Upper lobe of left lung (tissue), 4 donors: ENCODE measurements around the gene MLN.

Source experiments
- EP300 ChIP-seq, 4 donors: sonication (generic); formaldehyde crosslinking; IDR thresholded peaks; one replicate each; pipeline ENCODE4 v1.5.1; 2017; ENCODE audit warnings: antibody characterized with exemption in 4 of 4, control low read depth in 2 of 4
- POLR2A ChIP-seq, 4 donors: fragments of 450-650 bp; IDR thresholded peaks; one replicate each; pipeline ENCODE4 v1.5.1; 2016 to 2017; ENCODE audit warnings: antibody characterized with exemption in 4 of 4, mild to moderate bottlenecking in 2 of 4
- POLR2AphosphoS5 ChIP-seq, 2 donors: sonication (generic); formaldehyde crosslinking; IDR thresholded peaks; one replicate each; pipeline ENCODE4 v1.5.1; 2017; ENCODE audit warnings: antibody characterized with exemption in 2 of 2
- TF ChIP-seq, protein P1 (sequence below), 6 experiments: fragments of 450-650 bp in 4 of 6; fragments of 200-600 bp in 2 of 6; sonication (generic) in 2 of 6; IDR thresholded peaks; one replicate each; pipeline ENCODE4 v1.5.1; 2016 to 2019; ENCODE audit warnings: antibody characterized with exemption in 6 of 6

DNA sequence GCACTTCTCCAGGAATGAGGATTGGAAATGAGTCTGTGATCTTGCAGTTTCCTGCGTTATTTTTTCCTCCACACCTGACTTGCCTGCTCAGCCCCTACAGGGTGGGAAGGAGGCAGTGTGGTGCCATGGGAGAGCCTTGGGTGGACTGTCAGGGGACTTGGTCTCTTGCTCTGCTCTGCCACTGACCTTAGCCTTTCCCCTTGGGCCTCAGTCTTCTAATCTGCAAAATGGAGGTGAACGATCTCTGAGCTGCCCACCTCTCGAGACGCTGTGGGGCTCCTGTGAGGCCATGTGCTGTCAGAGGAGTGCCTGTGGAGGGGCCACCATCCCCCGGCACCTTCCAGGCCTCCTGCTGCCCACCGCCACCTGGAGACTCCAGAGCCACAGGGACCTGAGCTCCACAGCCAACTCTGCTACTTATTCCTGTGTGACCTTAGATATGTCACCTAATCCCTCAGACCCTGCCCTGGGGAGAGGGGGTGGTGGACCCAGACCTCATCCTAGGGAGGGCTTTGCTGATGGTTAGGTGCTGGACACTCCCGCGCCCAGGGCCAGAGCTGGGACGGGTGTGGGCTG is 45.8 kb upstream of the MLN start:
- TF ChIP-seq, protein P1, sequence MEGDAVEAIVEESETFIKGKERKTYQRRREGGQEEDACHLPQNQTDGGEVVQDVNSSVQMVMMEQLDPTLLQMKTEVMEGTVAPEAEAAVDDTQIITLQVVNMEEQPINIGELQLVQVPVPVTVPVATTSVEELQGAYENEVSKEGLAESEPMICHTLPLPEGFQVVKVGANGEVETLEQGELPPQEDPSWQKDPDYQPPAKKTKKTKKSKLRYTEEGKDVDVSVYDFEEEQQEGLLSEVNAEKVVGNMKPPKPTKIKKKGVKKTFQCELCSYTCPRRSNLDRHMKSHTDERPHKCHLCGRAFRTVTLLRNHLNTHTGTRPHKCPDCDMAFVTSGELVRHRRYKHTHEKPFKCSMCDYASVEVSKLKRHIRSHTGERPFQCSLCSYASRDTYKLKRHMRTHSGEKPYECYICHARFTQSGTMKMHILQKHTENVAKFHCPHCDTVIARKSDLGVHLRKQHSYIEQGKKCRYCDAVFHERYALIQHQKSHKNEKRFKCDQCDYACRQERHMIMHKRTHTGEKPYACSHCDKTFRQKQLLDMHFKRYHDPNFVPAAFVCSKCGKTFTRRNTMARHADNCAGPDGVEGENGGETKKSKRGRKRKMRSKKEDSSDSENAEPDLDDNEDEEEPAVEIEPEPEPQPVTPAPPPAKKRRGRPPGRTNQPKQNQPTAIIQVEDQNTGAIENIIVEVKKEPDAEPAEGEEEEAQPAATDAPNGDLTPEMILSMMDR (IDR thresholded peaks at IDR 0.05) = no peak
- no peak for TF ChIP-seq POLR2A (IDR thresholded peaks at IDR 0.05)
- TF ChIP-seq EP300 (IDR thresholded peaks at IDR 0.05) = no peak
- TF ChIP-seq POLR2AphosphoS5 (IDR thresholded peaks at IDR 0.05) = no peak
